ENCODE measurements around the gene CRMP1.

CRMP1 gene

GRCh38 chr4:5780831-5781480, 111.9 kb downstream of the CRMP1 start:
- DNase-seq (ENCODE audit: low read depth, low spot score) = no peak
- no peak overlapping the region for H3K4me3 ChIP-seq (ENCODE audit: insufficient read length, low read depth)
- H3K4me1 ChIP-seq (ENCODE audit: insufficient read depth, insufficient read length) = peaks cover 3% of the 10 kb centered on the region
- H3K9ac ChIP-seq (ENCODE audit: insufficient read length, low read depth) = no peak overlapping the region
- TF ChIP-seq SUZ12 (IDR thresholded peaks at IDR 0.05; ENCODE audit: extremely low read depth, insufficient read depth, insufficient read length) (no peak), YY1 (IDR thresholded peaks at IDR 0.05; ENCODE audit: insufficient read depth, insufficient read length) (no peak), ZNF274 (IDR thresholded peaks at IDR 0.05; ENCODE audit: low read depth, low read length) (no peak)
- H3K36me3 ChIP-seq (ENCODE audit: insufficient read depth, insufficient read length, low read length) = peaks cover 18% of the 10 kb centered on the region
- H3K27me3 ChIP-seq (ENCODE audit: insufficient read depth, insufficient read length) = no peaks in the 10 kb centered on the region
- H3K9me3 ChIP-seq (ENCODE audit: insufficient read depth, low read length) = peaks cover 15% of the 10 kb centered on the region

GRCh38 chr4:5776510-5776909, 116.4 kb downstream of the CRMP1 start:
- no peaks in the 10 kb centered on the region for H3K27me3 ChIP-seq (ENCODE audit: insufficient read depth, insufficient read length)
- peaks cover 24% of the 10 kb centered on the region for H3K9me3 ChIP-seq (ENCODE audit: insufficient read depth, low read length)
- H3K4me1 ChIP-seq (ENCODE audit: insufficient read depth, insufficient read length) = peaks cover 18% of the 10 kb centered on the region
- peaks cover 13% of the 10 kb centered on the region for H3K36me3 ChIP-seq (ENCODE audit: insufficient read depth, insufficient read length, low read length)
- no peak for DNase-seq (ENCODE audit: low read depth, low spot score)
- H3K9ac ChIP-seq (ENCODE audit: insufficient read length, low read depth) = no peak overlapping the region
- no peak overlapping the region for H3K4me3 ChIP-seq (ENCODE audit: insufficient read length, low read depth)
- no peak for TF ChIP-seq SUZ12 (IDR thresholded peaks at IDR 0.05; ENCODE audit: extremely low read depth, insufficient read depth, insufficient read length)
- no peak for TF ChIP-seq ZNF274 (IDR thresholded peaks at IDR 0.05; ENCODE audit: low read depth, low read length)
- TF ChIP-seq YY1 (IDR thresholded peaks at IDR 0.05; ENCODE audit: insufficient read depth, insufficient read length) = no peak

GRCh38 chr4:5774416-5775036, 118.4 kb downstream of the CRMP1 start:
- no peak overlapping the region for H3K9ac ChIP-seq (ENCODE audit: insufficient read length, low read depth)
- H3K36me3 ChIP-seq (ENCODE audit: insufficient read depth, insufficient read length, low read length) = peaks cover 24% of the 10 kb centered on the region
- peaks cover 18% of the 10 kb centered on the region for H3K4me1 ChIP-seq (ENCODE audit: insufficient read depth, insufficient read length)
- DNase-seq (ENCODE audit: low read depth, low spot score) = no peak
- no peaks in the 10 kb centered on the region for H3K27me3 ChIP-seq (ENCODE audit: insufficient read depth, insufficient read length)
- H3K9me3 ChIP-seq (ENCODE audit: insufficient read depth, low read length) = peaks cover 34% of the 10 kb centered on the region
- no peak overlapping the region for H3K4me3 ChIP-seq (ENCODE audit: insufficient read length, low read depth)
- no peak for TF ChIP-seq SUZ12 (IDR thresholded peaks at IDR 0.05; ENCODE audit: extremely low read depth, insufficient read depth, insufficient read length)
- TF ChIP-seq YY1 (IDR thresholded peaks at IDR 0.05; ENCODE audit: insufficient read depth, insufficient read length) = no peak
- no peak for TF ChIP-seq ZNF274 (IDR thresholded peaks at IDR 0.05; ENCODE audit: low read depth, low read length)

GRCh38 chr4:5773271-5773555, 119.7 kb downstream of the CRMP1 start:
- H3K36me3 ChIP-seq (ENCODE audit: insufficient read depth, insufficient read length, low read length) = peaks cover 32% of the 10 kb centered on the region
- H3K4me3 ChIP-seq (ENCODE audit: insufficient read length, low read depth) = no peak overlapping the region
- H3K9ac ChIP-seq (ENCODE audit: insufficient read length, low read depth) = no peak overlapping the region
- TF ChIP-seq ZNF274 (IDR thresholded peaks at IDR 0.05; ENCODE audit: low read depth, low read length) (no peak), SUZ12 (IDR thresholded peaks at IDR 0.05; ENCODE audit: extremely low read depth, insufficient read depth, insufficient read length) (no peak), YY1 (IDR thresholded peaks at IDR 0.05; ENCODE audit: insufficient read depth, insufficient read length) (no peak)
- peaks cover 18% of the 10 kb centered on the region for H3K4me1 ChIP-seq (ENCODE audit: insufficient read depth, insufficient read length)
- H3K27me3 ChIP-seq (ENCODE audit: insufficient read depth, insufficient read length) = no peaks in the 10 kb centered on the region
- peaks cover 42% of the 10 kb centered on the region for H3K9me3 ChIP-seq (ENCODE audit: insufficient read depth, low read length)
- DNase-seq (ENCODE audit: low read depth, low spot score) = no peak

- DNase-seq (ENCODE audit: low read depth, low spot score) = no peak
- Histone ChIP-seq H3K4me1 (ENCODE audit: insufficient read depth, insufficient read length) (peaks cover 21% of the 10 kb centered on the region), H3K4me3 (ENCODE audit: insufficient read length, low read depth) (no peak overlapping the region), H3K36me3 (ENCODE audit: insufficient read depth, insufficient read length, low read length) (peaks cover 36% of the 10 kb centered on the region), H3K27me3 (ENCODE audit: insufficient read depth, insufficient read length) (no peaks in the 10 kb centered on the region), H3K9me3 (ENCODE audit: insufficient read depth, low read length) (peaks cover 46% of the 10 kb centered on the region), H3K9ac (ENCODE audit: insufficient read length, low read depth) (no peak overlapping the region)
- no peak for TF ChIP-seq SUZ12 (IDR thresholded peaks at IDR 0.05; ENCODE audit: extremely low read depth, insufficient read depth, insufficient read length)
- no peak for TF ChIP-seq YY1 (IDR thresholded peaks at IDR 0.05; ENCODE audit: insufficient read depth, insufficient read length)
These were observed 120.2 kb downstream of the CRMP1 start for GRCh38 chr4:5772528-5773270.

Measured in NT2/D1 (cell line).